ENCODE results near the gene ACAN. TPM values are rescaled to one million over a fixed set of nuclear protein-coding genes. Genes with fewer than 3 reads are reported as not detected.

ACAN gene
- 1.7 TPM for polyA plus RNA-seq (2013, experiment 1 of 2)
- 1.7 TPM for polyA plus RNA-seq (2013, experiment 2 of 2)

- H2AFZ ChIP-seq (ENCODE audit: low read length) = peak within 1 kb of the TSS; percentile 87
- H2BK120ac ChIP-seq (ENCODE audit: low read depth, low read length) = peak within 1 kb of the TSS; percentile 6
- peak within 1 kb of the TSS; percentile 20 to 87 for H3K4me3 ChIP-seq (ENCODE audit: low read length in 2 of 2)
- H2BK12ac ChIP-seq (ENCODE audit: low read length) = peak within 1 kb of the TSS; percentile 65
- H3K4me1 ChIP-seq (ENCODE audit: control insufficient read depth in 2 of 2, insufficient read depth in 1 of 2, low read depth in 1 of 2, low read length in 2 of 2) = peaks cover 0 to 7% of the 10 kb centered on the region in 2 donors
- peak within 1 kb of the TSS; percentile 75 for H3K9ac ChIP-seq (ENCODE audit: low read depth, low read length, poor library complexity)
- H2BK15ac ChIP-seq (ENCODE audit: low read length) = peak within 1 kb of the TSS; percentile 54
- H3K36me3 ChIP-seq (replicated peaks in 1 of 2; ENCODE audit: control insufficient read depth in 2 of 2, insufficient read depth in 2 of 2, low read length in 2 of 2) = no peaks in the 10 kb centered on the region
- H3K14ac ChIP-seq (ENCODE audit: low read length) = peak within 1 kb of the TSS; percentile 61
- H3K9me3 ChIP-seq (replicated peaks in 1 of 2; ENCODE audit: control insufficient read depth in 2 of 2, insufficient read depth in 1 of 2, low read depth in 1 of 2, low read length in 2 of 2) = no peaks in the 10 kb centered on the region
- no peak within 1 kb of the TSS for H2BK5ac ChIP-seq (ENCODE audit: low read length)
- no peak within 1 kb of the TSS for H4K8ac ChIP-seq (ENCODE audit: low read depth, low read length)
- H3K4me2 ChIP-seq (ENCODE audit: insufficient read depth, low read length, poor library complexity, severe bottlenecking) = peak within 1 kb of the TSS; percentile 95
- H3K23ac ChIP-seq (ENCODE audit: low read depth, low read length, poor library complexity) = no peak within 1 kb of the TSS
- no CpG with 5 or more reads among the region's 61 CpGs for WGBS, 2 donors (ENCODE audit: extremely low coverage in 2 of 2, insufficient read length in 2 of 2, insufficient replicate concordance in 1 of 2)
- no peak within 1 kb of the TSS for H4K91ac ChIP-seq (ENCODE audit: low read depth, low read length, poor library complexity)
- H3K79me1 ChIP-seq (ENCODE audit: low read depth, low read length) = no peaks in the 10 kb centered on the region
- no peak within 1 kb of the TSS for H3K4ac ChIP-seq (ENCODE audit: low read length)
- H3K18ac ChIP-seq (ENCODE audit: low read length) = peak within 1 kb of the TSS; percentile 92
- peaks cover 0 to 89% (median 30%) of the 10 kb centered on the region in 3 experiments for H3K27me3 ChIP-seq (ENCODE audit: control insufficient read depth in 3 of 3, insufficient read depth in 3 of 3, low read depth in 1 of 3, low read length in 3 of 3)
- no peak within 1 kb of the TSS for H3K27ac ChIP-seq (replicated peaks; ENCODE audit: low read length)
- no peak within 1 kb of the TSS for H2AK5ac ChIP-seq (ENCODE audit: low read depth, low read length)
- peak; percentile 57 for DNase-seq (ENCODE audit: low spot score)
Observed at GRCh38 chr15:88803241-88803919, at the start of gene ACAN. Gene ACAN (plus strand): TSS chr15:88803436. CDS start chr15:88836207, 32,771 bp downstream.

GRCh38 chr15:88756521-88756920 is 46.7 kb upstream of the ACAN start:
- Histone ChIP-seq H2BK120ac (ENCODE audit: low read depth, low read length) (no peak overlapping the region), H3K27ac (replicated peaks; ENCODE audit: low read length) (no peak overlapping the region), H2AK5ac (ENCODE audit: low read depth, low read length) (no peak overlapping the region), H4K8ac (ENCODE audit: low read depth, low read length) (no peak overlapping the region), H3K18ac (ENCODE audit: low read length) (no peak overlapping the region), H3K9ac (ENCODE audit: low read depth, low read length, poor library complexity) (no peak overlapping the region), H3K79me1 (ENCODE audit: low read depth, low read length) (no peaks in the 10 kb centered on the region), H3K4me2 (ENCODE audit: insufficient read depth, low read length, poor library complexity, severe bottlenecking) (no peak overlapping the region), H2AFZ (ENCODE audit: low read length) (no peak overlapping the region), H4K91ac (ENCODE audit: low read depth, low read length, poor library complexity) (no peak overlapping the region), H2BK12ac (ENCODE audit: low read length) (no peak overlapping the region), H3K36me3 (replicated peaks in 1 of 2; ENCODE audit: control insufficient read depth in 2 of 2, insufficient read depth in 2 of 2, low read length in 2 of 2) (no peaks in the 10 kb centered on the region), H3K4me3 (ENCODE audit: low read length in 2 of 2) (no peak overlapping the region), H3K27me3 (ENCODE audit: control insufficient read depth in 3 of 3, insufficient read depth in 3 of 3, low read depth in 1 of 3, low read length in 3 of 3) (peaks cover 0 to 12% (median 3%) of the 10 kb centered on the region in 3 experiments), H3K4me1 (ENCODE audit: control insufficient read depth in 2 of 2, insufficient read depth in 1 of 2, low read depth in 1 of 2, low read length in 2 of 2) (no peaks in the 10 kb centered on the region), H3K23ac (ENCODE audit: low read depth, low read length, poor library complexity) (no peak overlapping the region), H3K9me3 (replicated peaks in 1 of 2; ENCODE audit: control insufficient read depth in 2 of 2, insufficient read depth in 1 of 2, low read depth in 1 of 2, low read length in 2 of 2) (no peaks in the 10 kb centered on the region), H2BK15ac (ENCODE audit: low read length) (no peak overlapping the region), H2BK5ac (ENCODE audit: low read length) (no peak overlapping the region), H3K14ac (ENCODE audit: low read length) (no peak overlapping the region), H3K4ac (ENCODE audit: low read length) (no peak overlapping the region)
- no peak for DNase-seq (ENCODE audit: low spot score)
- WGBS, 2 donors (ENCODE audit: extremely low coverage in 2 of 2, insufficient read length in 2 of 2, insufficient replicate concordance in 1 of 2) = no CpG with 5 or more reads among the region's 4 CpGs

- Histone ChIP-seq H2BK5ac (ENCODE audit: low read length) (no peak overlapping the region), H2BK120ac (ENCODE audit: low read depth, low read length) (no peak overlapping the region), H3K18ac (ENCODE audit: low read length) (no peak overlapping the region), H3K4me2 (ENCODE audit: insufficient read depth, low read length, poor library complexity, severe bottlenecking) (no peak overlapping the region), H3K27ac (replicated peaks; ENCODE audit: low read length) (no peak overlapping the region), H3K4me3 (ENCODE audit: low read length in 2 of 2) (no peak overlapping the region), H3K9ac (ENCODE audit: low read depth, low read length, poor library complexity) (no peak overlapping the region), H3K14ac (ENCODE audit: low read length) (no peak overlapping the region), H2AFZ (ENCODE audit: low read length) (no peak overlapping the region), H3K36me3 (replicated peaks in 1 of 2; ENCODE audit: control insufficient read depth in 2 of 2, insufficient read depth in 2 of 2, low read length in 2 of 2) (no peaks in the 10 kb centered on the region), H4K91ac (ENCODE audit: low read depth, low read length, poor library complexity) (no peak overlapping the region), H3K27me3 (ENCODE audit: control insufficient read depth in 3 of 3, insufficient read depth in 3 of 3, low read depth in 1 of 3, low read length in 3 of 3) (peaks cover 0 to 12% (median 3%) of the 10 kb centered on the region in 3 experiments), H2BK12ac (ENCODE audit: low read length) (no peak overlapping the region), H2AK5ac (ENCODE audit: low read depth, low read length) (no peak overlapping the region), H3K9me3 (replicated peaks in 1 of 2; ENCODE audit: control insufficient read depth in 2 of 2, insufficient read depth in 1 of 2, low read depth in 1 of 2, low read length in 2 of 2) (no peaks in the 10 kb centered on the region), H3K4me1 (ENCODE audit: control insufficient read depth in 2 of 2, insufficient read depth in 1 of 2, low read depth in 1 of 2, low read length in 2 of 2) (no peaks in the 10 kb centered on the region), H3K4ac (ENCODE audit: low read length) (no peak overlapping the region), H3K23ac (ENCODE audit: low read depth, low read length, poor library complexity) (no peak overlapping the region), H4K8ac (ENCODE audit: low read depth, low read length) (no peak overlapping the region), H3K79me1 (ENCODE audit: low read depth, low read length) (no peaks in the 10 kb centered on the region), H2BK15ac (ENCODE audit: low read length) (no peak overlapping the region)
- DNase-seq (ENCODE audit: low spot score) = no peak
- no CpG with 5 or more reads among the region's 3 CpGs for WGBS, 2 donors (ENCODE audit: extremely low coverage in 2 of 2, insufficient read length in 2 of 2, insufficient replicate concordance in 1 of 2)
Observed at GRCh38 chr15:88756921-88757320, 46.3 kb upstream of the ACAN start.

- no peak overlapping the region for H2BK15ac ChIP-seq (ENCODE audit: low read length)
- no peak for DNase-seq (ENCODE audit: low spot score)
- H3K14ac ChIP-seq (ENCODE audit: low read length) = no peak overlapping the region
- no CpG with 5 or more reads among the region's 1 CpG for WGBS, 2 donors (ENCODE audit: extremely low coverage in 2 of 2, insufficient read length in 2 of 2, insufficient replicate concordance in 1 of 2)
- H3K4me2 ChIP-seq (ENCODE audit: insufficient read depth, low read length, poor library complexity, severe bottlenecking) = no peak overlapping the region
- H3K18ac ChIP-seq (ENCODE audit: low read length) = no peak overlapping the region
- H3K79me1 ChIP-seq (ENCODE audit: low read depth, low read length) = no peaks in the 10 kb centered on the region
- H3K27ac ChIP-seq (replicated peaks; ENCODE audit: low read length) = no peak overlapping the region
- H3K23ac ChIP-seq (ENCODE audit: low read depth, low read length, poor library complexity) = no peak overlapping the region
- H3K4ac ChIP-seq (ENCODE audit: low read length) = no peak overlapping the region
- H4K8ac ChIP-seq (ENCODE audit: low read depth, low read length) = no peak overlapping the region
- H3K4me3 ChIP-seq (ENCODE audit: low read length in 2 of 2) = no peak overlapping the region
- no peak overlapping the region for H4K91ac ChIP-seq (ENCODE audit: low read depth, low read length, poor library complexity)
- H2BK5ac ChIP-seq (ENCODE audit: low read length) = no peak overlapping the region
- no peak overlapping the region for H2BK120ac ChIP-seq (ENCODE audit: low read depth, low read length)
- no peak overlapping the region for H2AFZ ChIP-seq (ENCODE audit: low read length)
- H2AK5ac ChIP-seq (ENCODE audit: low read depth, low read length) = no peak overlapping the region
- H3K9me3 ChIP-seq (replicated peaks in 1 of 2; ENCODE audit: control insufficient read depth in 2 of 2, insufficient read depth in 1 of 2, low read depth in 1 of 2, low read length in 2 of 2) = no peaks in the 10 kb centered on the region
- H3K27me3 ChIP-seq (ENCODE audit: control insufficient read depth in 3 of 3, insufficient read depth in 3 of 3, low read depth in 1 of 3, low read length in 3 of 3) = peaks cover 0 to 9% (median 3%) of the 10 kb centered on the region in 3 experiments
- no peak overlapping the region for H2BK12ac ChIP-seq (ENCODE audit: low read length)
- no peak overlapping the region for H3K9ac ChIP-seq (ENCODE audit: low read depth, low read length, poor library complexity)
- H3K4me1 ChIP-seq (ENCODE audit: control insufficient read depth in 2 of 2, insufficient read depth in 1 of 2, low read depth in 1 of 2, low read length in 2 of 2) = no peaks in the 10 kb centered on the region
- no peaks in the 10 kb centered on the region for H3K36me3 ChIP-seq (replicated peaks in 1 of 2; ENCODE audit: control insufficient read depth in 2 of 2, insufficient read depth in 2 of 2, low read length in 2 of 2)
Observed at GRCh38 chr15:88759872-88760271, 43.4 kb upstream of the ACAN start.

Measured in neuronal stem cell (in vitro differentiated cells).